IPS-11a (cell line): ENCODE data around the gene COPS7A.
"Not testable (repeated sequence)": the region's sequence is repeated elsewhere in the genome, so short reads cannot be mapped to it uniquely, and the experiment has no call there.

Experiments
- H3K4me3 ChIP-seq: one replicate; pipeline ENCODE4 v1.5.1; 2013; ENCODE audit warnings: low read depth, low read length, control low read depth

COPS7A gene

DNA sequence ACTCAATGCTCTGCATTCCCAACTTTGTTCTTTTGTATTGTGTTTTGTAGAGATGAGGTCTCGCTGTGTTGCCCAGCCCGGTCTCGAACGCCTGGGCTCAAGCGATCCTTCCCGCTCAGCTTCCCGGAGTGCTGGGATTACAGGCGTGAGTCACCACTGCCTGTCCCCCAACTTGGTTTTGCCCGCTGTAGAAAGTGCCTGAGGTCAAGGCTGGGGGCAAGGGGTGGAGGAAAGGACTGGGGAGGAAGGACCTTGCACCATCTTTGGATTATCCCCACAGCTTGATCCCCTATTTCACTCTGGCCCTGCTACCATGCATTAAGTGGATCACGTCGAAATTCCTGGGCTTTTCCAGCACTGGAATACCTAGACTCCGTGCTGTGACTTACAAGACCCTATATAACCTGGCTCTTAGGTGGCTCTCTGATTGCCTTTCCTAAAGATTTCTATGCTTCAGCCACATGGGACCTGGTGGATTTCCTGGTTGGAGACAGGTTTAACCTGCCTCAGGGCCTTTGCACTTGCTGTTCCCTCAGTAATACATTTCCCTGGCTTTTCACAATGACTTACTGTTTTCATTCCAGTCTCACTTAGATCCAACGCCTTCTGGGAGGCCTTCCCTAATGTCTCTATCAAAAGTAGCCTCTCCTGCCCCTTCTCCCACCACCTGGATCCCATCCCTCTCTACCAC lies 22.6 kb upstream of the COPS7A start:
- H3K4me3 ChIP-seq: peak overlapping the region; percentile 62

DNA sequence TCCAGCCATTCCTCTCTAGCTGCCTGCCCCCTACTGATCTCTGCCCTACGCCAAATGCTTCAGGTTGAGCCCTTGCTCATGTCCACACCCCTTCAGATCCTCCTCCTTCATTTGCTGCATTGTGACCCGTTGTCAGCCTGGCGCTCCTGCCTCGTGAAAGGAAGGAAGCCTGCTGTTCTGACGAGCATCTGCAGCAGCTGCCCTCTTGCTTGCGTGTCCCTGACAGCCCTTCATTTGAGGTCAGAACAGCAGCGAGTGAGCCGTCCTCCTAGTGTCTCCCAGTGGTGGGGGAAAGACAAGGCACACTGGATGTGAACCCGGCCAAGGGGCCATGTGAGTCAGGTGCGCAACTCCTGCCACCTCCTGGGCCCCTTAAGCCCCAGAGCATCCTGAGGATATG lies 20.2 kb upstream of the COPS7A start:
- H3K4me3 ChIP-seq: no peak overlapping the region

DNA sequence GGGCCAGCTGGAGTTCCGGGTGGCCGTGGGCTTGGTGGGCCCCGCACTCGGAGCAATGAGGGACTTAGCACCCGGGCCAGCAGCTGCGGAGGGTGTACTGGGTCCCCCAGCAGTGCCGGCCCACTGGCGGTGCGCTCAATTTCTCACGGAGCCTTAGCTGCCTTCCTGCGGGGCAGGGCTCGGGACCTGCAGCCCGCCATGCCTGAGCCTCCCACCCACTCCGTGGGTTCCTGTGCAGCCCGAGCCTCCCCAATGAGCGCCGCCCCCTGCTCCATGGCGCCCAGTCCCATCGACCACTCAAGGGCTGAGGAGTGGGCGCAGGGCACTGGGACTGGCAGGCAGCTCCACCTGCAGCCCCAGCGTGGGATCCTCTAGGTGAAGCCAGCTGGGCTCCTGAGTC lies 15.5 kb upstream of the COPS7A start:
- not testable (repeated sequence) for H3K4me3 ChIP-seq

DNA sequence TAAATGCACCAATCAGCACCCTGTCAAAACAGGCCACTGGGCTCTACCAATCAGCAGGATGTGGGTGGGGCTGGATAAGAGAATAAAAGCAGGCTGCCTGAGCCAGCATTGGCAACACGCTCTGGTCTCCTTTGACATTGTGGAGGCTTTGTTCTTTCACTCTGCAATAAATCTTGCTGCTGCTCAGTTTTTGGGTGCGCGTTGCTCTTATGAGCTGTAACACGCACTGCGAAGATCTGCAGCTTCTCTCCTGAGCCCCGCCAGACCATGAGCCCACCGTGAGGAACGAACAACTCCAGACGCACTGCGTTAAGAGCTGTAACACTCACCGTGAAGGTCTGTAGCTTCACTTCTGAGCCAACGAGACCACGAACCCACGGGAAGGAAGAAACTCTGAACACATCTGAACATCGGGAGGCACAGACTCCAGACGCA lies 14.9 kb upstream of the COPS7A start:
- H3K4me3 ChIP-seq: no peak overlapping the region

DNA sequence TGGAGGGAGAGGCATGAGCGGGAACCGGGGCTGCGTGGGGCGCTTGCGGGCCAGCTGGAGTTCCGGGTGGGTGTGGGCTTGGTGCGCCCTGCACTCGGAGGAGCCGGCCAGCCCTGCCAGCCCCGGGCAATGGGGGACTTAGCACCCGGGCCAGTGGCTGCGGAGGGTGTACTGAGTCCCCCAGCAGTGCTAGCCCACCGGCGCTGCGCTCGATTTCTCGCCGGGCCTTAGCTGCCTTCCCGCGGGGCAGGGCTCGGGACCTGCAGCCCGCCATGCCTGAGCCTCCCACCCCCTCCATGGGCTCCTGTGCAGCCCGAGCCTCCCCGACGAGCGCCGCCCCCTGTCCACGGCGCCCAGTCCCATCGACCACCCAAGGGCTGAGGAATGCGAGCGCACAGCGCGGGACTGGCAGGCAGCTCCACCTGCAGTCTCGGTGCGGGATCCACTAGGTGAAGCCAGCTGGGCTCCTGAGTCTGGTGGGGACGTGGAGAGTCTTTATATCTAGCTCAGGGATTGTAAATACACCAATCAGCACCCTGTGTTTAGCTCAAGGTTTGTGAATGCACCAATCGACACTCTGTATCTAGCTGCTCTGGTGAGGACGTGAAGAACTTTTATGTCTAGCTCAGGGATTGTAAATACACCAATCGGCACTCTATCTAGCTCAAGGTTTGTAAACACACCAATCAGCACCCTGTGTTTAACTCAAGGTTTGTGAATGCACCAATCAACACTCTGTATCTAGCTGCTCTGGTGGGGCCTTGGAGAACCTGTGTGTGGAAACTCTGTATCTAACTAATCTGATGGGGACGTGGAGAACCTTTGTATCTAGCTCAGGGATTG lies 7.6 kb upstream of the COPS7A start:
- H3K4me3 ChIP-seq: not testable (repeated sequence)

DNA sequence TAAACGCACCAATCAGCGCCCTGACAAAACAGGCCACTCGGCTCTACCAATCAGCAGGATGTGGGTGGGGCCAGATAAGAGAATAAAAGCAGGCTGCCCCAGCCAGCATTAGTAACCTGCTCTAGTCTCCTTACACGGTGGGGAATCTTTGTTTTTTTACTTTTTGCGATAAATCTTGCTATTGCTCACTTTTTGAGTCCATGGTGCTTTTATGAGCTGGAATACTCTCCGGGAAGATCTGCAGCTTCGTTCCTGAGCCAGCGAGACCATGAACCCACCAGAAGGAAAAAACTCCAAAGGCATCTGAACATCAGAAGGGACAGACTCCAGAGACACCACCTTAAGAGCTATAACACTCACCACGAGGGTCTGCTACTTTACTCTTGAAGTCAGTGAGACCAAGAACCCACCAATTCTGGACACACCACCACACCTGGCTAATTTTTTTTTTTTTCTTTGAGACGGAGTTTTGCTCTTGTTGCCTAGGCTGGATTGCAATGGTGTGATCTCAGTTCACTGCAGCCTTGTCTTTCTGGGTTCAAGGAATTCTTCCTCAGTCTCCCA lies 6.9 kb upstream of the COPS7A start:
- no peak overlapping the region for H3K4me3 ChIP-seq

DNA sequence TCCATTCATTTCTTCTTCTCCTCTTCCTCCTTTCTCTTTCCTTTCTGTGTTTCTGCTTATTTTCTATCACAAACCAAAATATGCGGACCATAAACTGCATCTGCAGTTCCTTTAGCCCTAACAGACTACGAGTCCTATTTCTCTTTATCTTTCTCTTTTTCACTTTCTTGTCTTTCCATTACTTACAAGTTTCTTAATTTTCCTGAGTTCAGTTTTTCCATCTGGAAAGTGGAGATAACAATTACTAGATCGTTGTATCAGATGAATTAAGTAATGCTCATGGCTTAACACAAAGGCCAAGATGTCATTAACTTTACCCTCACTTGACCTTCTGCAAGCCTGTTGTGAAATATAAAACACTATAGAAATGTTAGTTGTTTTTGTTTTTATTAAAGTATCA lies 983 bp upstream of the COPS7A start:
- H3K4me3 ChIP-seq: no peak overlapping the region

DNA sequence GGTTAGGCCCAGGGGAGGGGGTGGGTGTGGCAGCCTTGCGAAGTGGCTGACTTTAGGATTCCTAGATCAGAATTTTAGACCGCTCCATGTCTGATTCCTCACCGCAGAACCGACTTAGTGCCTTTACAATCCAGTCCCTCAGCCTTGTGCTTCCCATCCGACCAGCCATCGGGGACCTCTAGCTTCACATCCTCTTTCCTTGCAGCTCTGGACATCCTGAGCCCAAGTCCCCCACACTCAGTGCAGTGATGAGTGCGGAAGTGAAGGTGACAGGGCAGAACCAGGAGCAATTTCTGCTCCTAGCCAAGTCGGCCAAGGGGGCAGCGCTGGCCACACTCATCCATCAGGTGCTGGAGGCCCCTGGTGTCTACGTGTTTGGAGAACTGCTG lies 557 bp downstream of the COPS7A start:
- H3K4me3 ChIP-seq: peak overlapping the region; percentile 54

DNA sequence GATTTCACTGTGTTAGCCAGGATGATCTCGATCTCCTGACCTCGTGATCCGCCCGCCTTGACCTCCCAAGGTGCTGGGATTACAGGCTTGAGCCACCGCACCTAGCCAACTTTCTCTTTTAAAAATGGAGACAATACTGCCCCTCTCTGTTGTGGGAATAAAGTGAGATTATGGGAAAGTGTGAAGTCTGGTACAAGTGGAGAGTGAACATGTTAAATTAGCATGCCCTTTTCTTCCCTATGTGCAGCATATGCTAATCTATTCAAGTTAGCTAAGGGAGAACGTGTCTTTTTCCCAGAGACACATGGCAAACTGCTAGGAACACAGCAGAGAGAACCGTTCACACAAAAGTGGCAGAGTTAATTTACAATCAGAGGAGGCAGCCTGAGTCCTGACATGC lies 1.5 kb downstream of the COPS7A start:
- H3K4me3 ChIP-seq: no peak overlapping the region

DNA sequence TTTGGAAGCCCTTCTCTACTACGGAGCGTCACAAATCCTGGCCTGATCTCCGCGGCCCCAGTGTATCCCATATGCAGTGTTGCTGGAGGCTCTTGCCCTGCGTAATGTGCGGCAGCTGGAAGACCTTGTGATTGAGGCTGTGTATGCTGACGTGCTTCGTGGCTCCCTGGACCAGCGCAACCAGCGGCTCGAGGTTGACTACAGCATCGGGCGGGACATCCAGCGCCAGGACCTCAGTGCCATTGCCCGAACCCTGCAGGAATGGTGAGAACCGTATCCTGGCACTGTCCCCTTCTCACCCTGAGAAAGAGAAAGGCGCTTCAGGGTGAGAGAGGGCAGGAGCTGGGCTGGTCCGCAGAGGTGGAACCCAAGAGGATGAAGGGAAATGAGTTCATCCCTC lies 5.3 kb downstream of the COPS7A start:
- H3K4me3 ChIP-seq: no peak overlapping the region

DNA sequence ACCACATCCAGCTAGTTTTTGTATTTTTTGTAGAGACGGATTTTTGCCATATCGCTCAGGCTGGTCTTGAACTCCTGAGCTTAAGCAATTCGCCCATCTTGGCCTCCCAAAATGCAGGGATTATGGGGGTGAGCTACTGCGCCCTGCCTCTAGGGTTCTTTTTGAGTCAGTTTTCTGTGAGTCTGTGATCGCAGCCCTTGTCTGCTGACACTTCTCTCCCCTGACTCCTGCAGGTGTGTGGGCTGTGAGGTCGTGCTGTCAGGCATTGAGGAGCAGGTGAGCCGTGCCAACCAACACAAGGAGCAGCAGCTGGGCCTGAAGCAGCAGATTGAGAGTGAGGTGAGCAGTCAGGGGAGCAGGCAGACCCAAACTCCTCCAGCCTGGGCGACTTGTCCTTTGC lies 6.3 kb downstream of the COPS7A start:
- H3K4me3 ChIP-seq: no peak overlapping the region

DNA sequence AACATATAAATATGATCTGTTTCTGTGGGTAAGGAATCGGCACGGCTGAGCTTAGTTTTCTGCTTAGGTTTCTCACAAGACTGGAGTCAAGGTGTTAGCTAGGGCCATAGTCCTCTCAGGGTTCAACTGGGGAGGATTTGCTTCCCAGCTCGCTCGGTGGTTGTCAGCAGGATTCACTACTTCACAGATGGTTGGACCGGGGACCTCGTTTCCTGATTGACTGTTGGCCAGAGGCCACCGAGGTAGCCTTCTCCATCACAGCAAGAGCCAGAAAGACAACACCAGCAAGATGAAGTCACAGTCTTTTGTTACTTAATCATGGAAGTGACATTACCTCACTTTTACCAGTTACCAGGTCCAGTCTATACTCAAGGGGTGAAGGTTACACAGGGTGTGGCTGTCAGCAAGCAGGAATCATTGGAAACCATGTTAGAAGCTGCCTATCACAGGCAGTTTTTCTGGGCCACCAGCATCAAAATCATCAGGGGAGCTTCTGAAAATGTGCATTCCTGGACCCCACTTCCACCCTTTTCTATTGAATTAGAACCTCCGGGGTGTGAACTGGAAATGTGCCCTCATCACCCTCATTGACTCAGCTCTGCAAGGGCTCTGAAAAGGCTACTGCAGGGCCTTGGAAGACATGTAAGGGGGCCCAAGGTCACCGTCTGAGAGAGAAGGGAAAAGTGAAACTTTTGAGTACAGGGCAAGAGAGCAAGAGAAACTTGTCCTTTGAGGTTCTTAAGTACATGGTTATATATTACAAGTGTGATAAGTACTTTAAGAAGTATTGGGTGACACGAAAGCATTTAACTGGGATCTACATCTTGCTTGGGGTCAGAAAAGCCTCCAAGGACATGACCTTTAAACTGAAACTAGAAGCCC lies 10.9 kb downstream of the COPS7A start:
- no peak overlapping the region for H3K4me3 ChIP-seq

DNA sequence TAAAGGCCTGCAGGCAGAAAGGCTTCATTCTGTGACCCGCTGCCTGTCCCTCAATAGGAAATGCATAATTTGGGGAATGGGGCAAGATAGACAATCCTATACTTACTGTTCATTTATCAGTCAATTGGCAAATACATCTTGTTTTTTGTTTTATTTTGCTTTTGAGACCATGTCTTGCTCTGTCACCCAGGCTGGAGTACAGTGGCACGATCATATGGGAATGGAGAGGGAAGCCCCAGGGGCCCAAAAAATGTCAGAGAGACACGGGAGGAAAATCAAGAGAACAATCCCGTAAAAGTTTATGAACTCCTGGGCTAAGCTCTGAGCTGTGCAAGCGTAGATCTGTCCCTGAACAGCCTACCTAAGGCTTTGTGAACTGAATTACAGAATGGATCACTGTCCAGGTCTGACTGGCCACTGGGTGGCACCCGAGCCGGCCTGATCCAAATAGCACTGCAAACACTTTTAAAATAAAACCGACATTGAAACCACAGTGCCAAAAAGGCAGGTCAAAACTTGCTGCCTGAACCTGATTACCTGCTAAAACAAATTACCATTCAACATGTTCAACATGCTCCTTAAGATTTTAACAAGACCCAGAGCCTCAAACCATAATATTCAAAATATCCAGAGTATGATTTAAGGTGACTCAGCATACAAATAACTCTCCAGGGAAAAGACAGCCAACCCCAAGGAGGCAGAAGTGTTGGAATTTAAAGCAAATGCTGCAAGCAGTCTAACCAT lies 11.8 kb downstream of the COPS7A start:
- H3K4me3 ChIP-seq: no peak overlapping the region

DNA sequence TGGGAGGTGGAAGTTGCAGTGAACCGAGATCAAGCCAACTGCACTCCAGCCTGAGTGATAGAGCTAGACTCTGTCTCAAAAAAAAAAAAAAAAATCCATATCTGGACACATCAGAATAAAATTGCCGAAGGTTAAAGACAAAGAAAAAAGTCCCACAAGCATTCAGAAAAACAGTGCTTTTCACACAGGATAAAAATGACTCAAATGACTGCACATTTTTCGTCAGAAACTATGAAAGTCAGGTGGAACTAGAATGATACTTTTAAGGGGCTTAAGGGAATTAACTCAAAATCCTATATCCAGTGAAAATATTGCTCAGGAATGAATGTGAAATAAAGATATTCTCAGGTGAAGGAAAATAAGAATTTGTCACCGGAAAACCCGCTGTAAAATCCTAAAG lies 12.9 kb downstream of the COPS7A start:
- H3K4me3 ChIP-seq: no peak overlapping the region

DNA sequence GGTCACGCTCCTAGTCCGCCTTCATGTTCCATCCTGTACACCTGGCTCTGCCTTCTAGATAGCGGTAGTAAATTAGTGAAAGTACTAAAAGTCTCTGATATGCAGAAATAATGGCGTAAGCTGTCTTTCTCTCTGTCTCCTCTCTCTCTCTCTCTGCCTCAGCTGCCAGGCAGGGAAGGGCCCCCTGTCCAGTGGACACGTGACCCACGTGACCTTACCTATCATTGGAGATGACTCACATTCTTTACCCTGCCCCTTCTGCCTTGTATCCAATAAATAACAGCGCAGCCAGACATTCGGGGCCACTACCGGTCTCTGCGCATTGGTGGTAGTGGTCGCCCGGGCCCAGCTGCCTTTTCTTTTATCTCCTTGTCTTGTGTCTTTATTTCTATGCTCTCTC lies 18.2 kb downstream of the COPS7A start:
- H3K4me3 ChIP-seq: not testable (repeated sequence)

DNA sequence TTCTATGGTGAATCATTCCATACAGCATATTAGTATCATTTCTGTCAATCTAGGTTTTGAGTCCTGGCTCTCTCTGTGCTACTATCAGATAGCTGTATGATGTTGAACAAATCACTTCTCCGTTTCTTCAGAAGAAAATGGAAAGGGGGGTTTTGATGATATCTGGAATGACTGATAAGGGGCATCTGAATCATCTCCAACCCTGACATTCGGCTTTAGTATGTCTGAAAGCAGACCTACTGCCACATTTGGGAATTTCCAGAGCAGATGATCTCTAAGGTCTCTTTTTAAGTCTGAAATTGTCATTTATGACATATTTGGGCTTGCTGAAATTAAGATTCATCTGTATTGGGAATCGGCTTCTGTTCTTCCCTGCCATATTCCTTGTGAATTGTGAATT lies 19.0 kb downstream of the COPS7A start:
- no peak overlapping the region for H3K4me3 ChIP-seq

DNA sequence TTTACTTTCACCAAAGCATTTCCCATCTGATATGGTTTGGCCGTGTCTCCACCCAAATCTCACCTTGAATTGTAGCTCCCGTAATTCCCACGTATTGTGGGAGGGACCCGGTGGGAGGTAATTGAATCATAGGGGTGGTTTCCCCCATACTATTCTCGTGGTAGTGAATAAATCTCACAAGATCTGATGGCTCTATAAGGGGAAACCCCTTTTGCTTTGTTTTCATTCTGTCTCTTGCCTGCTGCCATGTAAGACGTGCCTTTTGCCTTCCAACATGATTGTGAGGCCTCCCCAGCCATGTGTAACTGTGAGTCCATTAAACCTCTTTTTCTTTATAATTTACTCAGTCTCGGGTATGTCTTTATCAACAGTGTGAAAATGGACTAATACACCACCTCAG lies 19.5 kb downstream of the COPS7A start:
- H3K4me3 ChIP-seq: not testable (repeated sequence)

DNA sequence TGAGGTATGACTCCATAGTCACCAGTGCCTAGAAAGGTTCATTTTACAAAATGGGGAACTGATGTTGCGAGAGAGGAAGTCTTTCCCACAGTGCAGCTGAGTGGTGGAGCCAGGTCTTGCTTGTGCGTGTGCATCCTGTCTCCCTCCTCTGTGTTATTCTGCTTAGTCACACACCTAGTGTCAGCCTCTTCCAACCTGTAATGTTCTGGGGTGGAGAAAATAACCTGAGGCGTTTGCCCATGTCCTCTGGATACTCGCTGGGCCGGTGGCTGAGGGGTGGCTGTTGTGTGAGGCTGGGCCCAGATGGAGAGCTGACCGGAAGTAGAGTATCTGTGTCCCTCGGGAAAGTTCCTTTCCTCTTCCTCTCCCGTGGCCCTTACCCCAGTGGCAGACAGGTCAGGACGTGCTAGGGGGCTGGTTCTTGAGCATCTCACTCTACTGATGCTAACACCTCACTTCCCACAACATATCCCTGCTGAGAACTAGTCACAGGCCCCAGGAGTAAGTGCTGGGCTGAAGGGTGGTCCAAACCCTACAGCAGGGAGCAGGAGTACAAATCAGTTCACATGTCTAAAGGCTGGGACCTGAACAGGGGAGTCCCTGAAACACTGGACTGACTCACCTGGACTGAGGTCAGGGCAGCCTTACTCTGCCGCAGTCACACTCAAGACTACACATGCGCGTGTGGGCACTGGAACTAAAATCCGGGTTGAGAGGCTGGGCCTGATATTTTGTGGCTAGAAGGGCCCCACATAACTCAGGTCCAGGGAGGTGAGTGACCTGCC lies 22.1 kb downstream of the COPS7A start:
- no peak overlapping the region for H3K4me3 ChIP-seq

DNA sequence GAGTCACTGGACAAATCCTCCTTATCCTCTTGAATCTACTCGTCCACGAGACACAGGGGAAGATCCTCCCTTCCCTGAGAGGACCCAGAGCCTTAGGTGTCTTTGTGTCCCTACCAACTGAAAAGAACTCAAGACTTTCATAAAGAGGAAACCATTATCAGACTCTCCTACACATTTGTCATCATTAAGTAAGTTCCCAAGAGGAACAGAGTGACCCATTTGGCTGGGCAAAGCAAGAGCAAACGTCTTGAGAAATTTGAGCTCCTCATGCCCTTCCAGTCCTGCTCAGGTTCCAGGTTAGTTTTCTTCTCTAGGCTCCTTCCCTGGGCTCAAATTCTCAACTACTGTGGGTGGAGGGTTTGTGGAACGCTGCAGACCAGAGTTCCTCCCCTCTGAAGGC lies 23.4 kb downstream of the COPS7A start:
- no peak overlapping the region for H3K4me3 ChIP-seq

DNA sequence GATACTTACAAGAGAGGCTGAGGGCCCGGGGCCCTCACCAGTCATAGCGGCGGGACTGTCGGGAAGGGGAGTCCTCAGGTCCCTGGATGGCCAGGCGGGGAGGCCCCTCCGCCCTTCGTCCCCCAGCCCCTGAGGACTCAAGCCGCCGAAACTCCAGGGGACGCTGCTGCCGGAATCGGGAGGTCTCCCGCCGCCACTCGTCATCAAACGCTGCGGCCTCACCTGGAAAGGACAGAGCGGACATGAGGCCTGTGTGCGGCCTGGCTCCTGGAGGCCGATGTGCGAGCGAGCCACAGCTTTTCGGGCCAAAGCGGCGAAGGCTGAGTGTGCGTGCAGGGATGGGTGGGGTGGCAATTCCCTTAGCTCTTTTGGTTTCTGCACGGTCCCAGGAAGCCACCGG lies 24.9 kb downstream of the COPS7A start:
- no peak overlapping the region for H3K4me3 ChIP-seq
